K562 (cell line): Measurements from ENCODE around the gene GLRX. TPM values are rescaled to one million over a fixed set of nuclear protein-coding genes. Genes with fewer than 3 reads are reported as not detected.

Source experiments
- ATAC-seq: fragments of 200-7000 bp; cut with Tn5 transposase; 3 replicates; pipeline ENCODE4 v1.9.1; 2020; ENCODE audit warnings: moderate library complexity
- BruUV-seq: library from RNA; stranded (reverse); fragments of 400-500 nt; replicated peaks from 2 replicates; lab custom pipeline; 2021; lab: Mats Ljungman, UMichigan
- CTCF ChIA-PET: fragments of 300-600 bp; formaldehyde crosslinking; extraction: SDS; loops from one replicate; lab custom pipeline; 2021; ENCODE audit warnings: low intra/inter-chr PET ratio; lab: Yijun Ruan, JAX
- POLR2A ChIA-PET: fragments of 300-600, 350-650 bp; sonication (Branson Sonifier 250); formaldehyde crosslinking; extraction: SDS; loops from one replicate; lab custom pipeline; 2021; ENCODE audit warnings: antibody characterized with exemption, inconsistent platforms; lab: Yijun Ruan, JAX
- DNase-seq, 4 experiments: peaks; one replicate each; pipeline versions ENCODE4 v3.0.0 to v3.0.0-alpha.2; 2011 to 2018; ENCODE audit warnings: low spot score in 3 of 4, mixed read lengths in 3 of 4; ENCODE audit errors: extremely low read depth in 1 of 4
- FAIRE-seq: peaks from 2 replicates; lab custom pipeline; 2011; peaks lifted over from hg19 to GRCh38; lab: Jason Lieb, UNC
- H2AFZ ChIP-seq: 2 replicates; pipeline ENCODE4 v1.6.0; 2011; ENCODE audit warnings: low read depth, low read length, control low read depth, inconsistent platforms
- H3K27ac ChIP-seq: fragments of 200-600 bp; 3 replicates; pipeline ENCODE4 v1.8.0; 2011; ENCODE audit warnings: low read depth, mild to moderate bottlenecking, control low read depth, inconsistent platforms, low read length, moderate library complexity, mixed read lengths; ENCODE audit errors: extremely low read depth
- H3K27me3 ChIP-seq, 2 experiments: fragments of 300-600 bp in 1 of 2; 2 replicates in 1 of 2; 3 replicates in 1 of 2; pipeline versions ENCODE4 v1.6.0 to v1.8.0; 2011; ENCODE audit warnings: inconsistent platforms in 2 of 2, low read length in 2 of 2, mild to moderate bottlenecking in 1 of 2, mixed read lengths in 1 of 2, moderate library complexity in 1 of 2; ENCODE audit not compliant: control insufficient read depth in 2 of 2, insufficient read depth in 2 of 2
- H3K36me3 ChIP-seq: fragments of 300-600 bp; 3 replicates; pipeline ENCODE4 v1.8.0; 2011; ENCODE audit warnings: mild to moderate bottlenecking, low read length, inconsistent platforms; ENCODE audit not compliant: control insufficient read depth, insufficient read depth
- H3K4me1 ChIP-seq, 2 experiments: fragments of 200-600 bp in 1 of 2; replicated peaks in 1 of 2; 2 replicates in 1 of 2; 3 replicates in 1 of 2; pipeline versions ENCODE4 v1.5.1 to v1.8.0; 2011; ENCODE audit warnings: inconsistent platforms in 2 of 2, low read length in 2 of 2, mild to moderate bottlenecking in 1 of 2, mixed read lengths in 1 of 2, moderate library complexity in 1 of 2; ENCODE audit not compliant: control insufficient read depth in 2 of 2, insufficient read depth in 2 of 2
- H3K4me2 ChIP-seq: 2 replicates; pipeline ENCODE4 v1.6.1; 2011; ENCODE audit warnings: low read length, control low read depth, inconsistent platforms, mixed read lengths; ENCODE audit not compliant: insufficient read depth
- H3K4me3 ChIP-seq: fragments of 200-600 bp; sonication (generic), shearing (Covaris generic); 2 replicates; pipeline ENCODE4 v1.5.1; 2016; ENCODE audit warnings: control low read depth, inconsistent platforms
- H3K79me2 ChIP-seq: fragments of 200-600 bp; 3 replicates; pipeline ENCODE4 v1.8.0; 2011; ENCODE audit warnings: low read length, inconsistent platforms; ENCODE audit not compliant: control insufficient read depth, insufficient read depth
- H3K9ac ChIP-seq, 2 experiments: 2 replicates each; pipeline versions ENCODE4 v1.6.0 to v1.6.1; 2011; ENCODE audit warnings: low read depth in 2 of 2, low read length in 2 of 2, control low read depth in 1 of 2, inconsistent platforms in 1 of 2, mild to moderate bottlenecking in 1 of 2, mixed read lengths in 1 of 2; ENCODE audit not compliant: insufficient read depth in 1 of 2
- H3K9me1 ChIP-seq: one replicate; pipeline ENCODE4 v1.6.0; 2011; ENCODE audit warnings: inconsistent platforms, mild to moderate bottlenecking, low read length, moderate library complexity; ENCODE audit not compliant: control insufficient read depth, insufficient read depth
- H3K9me3 ChIP-seq: replicated peaks from 2 replicates; pipeline ENCODE4 v1.5.1; 2011; ENCODE audit warnings: low read depth, low read length, inconsistent platforms; ENCODE audit not compliant: control insufficient read depth, insufficient read depth
- H4K20me1 ChIP-seq: replicated peaks from 2 replicates; pipeline ENCODE4 v1.6.1; 2011; ENCODE audit warnings: low read length, inconsistent platforms, mixed read lengths; ENCODE audit not compliant: control insufficient read depth, insufficient read depth
- E2F1 ChIP-seq: sonication (generic); formaldehyde crosslinking; IDR thresholded peaks from 2 replicates; pipeline ENCODE4 v1.8.1; 2023; ENCODE audit warnings: mild to moderate bottlenecking, missing genetic modification reagents, moderate library complexity
- E2F3 ChIP-seq: fragments of 250-450 bp; sonication (Bioruptor Pico); IDR thresholded peaks from 2 replicates; pipeline ENCODE4 v1.4.0; 2020; ENCODE audit warnings: mild to moderate bottlenecking
- ETV5 ChIP-seq: sonication (generic); formaldehyde crosslinking; IDR thresholded peaks from 2 replicates; pipeline ENCODE4 v1.4.0; 2020; ENCODE audit warnings: low read depth, mild to moderate bottlenecking, missing genetic modification reagents
- GATA2 ChIP-seq: sonication (generic); formaldehyde crosslinking; IDR thresholded peaks from 2 replicates; pipeline ENCODE4 v1.4.0; 2020; ENCODE audit warnings: mild to moderate bottlenecking, missing genetic modification reagents
- TAF15 ChIP-seq: fragments of 200-400 bp; formaldehyde crosslinking; IDR thresholded peaks from 2 replicates; pipeline ENCODE4 v1.6.1; 2017; ENCODE audit warnings: mild to moderate bottlenecking, low read depth, low read length, moderate library complexity
- WGBS: fragments of 100-300 bp; shearing (Covaris generic); methylation state at CpG from one replicate; pipeline ENCODE4 v1.1.6; 2016; ENCODE audit warnings: low coverage, mixed read lengths; ENCODE audit not compliant: insufficient coverage; ENCODE audit errors: missing lambda C conversion rate; 5-methylcytosine and 5-hydroxymethylcytosine counted together
- in situ Hi-C: fragments of 300-500 bp; cut with MboI; formaldehyde crosslinking; loops from 4 replicates; pipeline ENCODE4 v1.15.0; 2018; ENCODE audit warnings: inconsistent platforms, mixed read lengths
- intact Hi-C: fragments of 100-400 bp; cut with micrococcal nuclease; formaldehyde crosslinking; loops from 2 replicates; pipeline ENCODE4 v1.14.2; 2022
- polyA plus RNA-seq, 8 experiments: library from polyadenylated mRNA; depleted of rRNA in 4 of 8; stranded (reverse) in 5 of 8; unstranded in 3 of 8; fragments of >200 nt; fragmentation: Nextera tagmentation in 2 of 8; fragmentation: Illumina TruSeq in 1 of 8; extraction: Ambion mirVana in 2 of 8; extraction: Trizol in 1 of 8; gene quantifications; 2 replicates each; pipeline versions ENCODE4 v1.2.1 to v1.2.3, GENCODE V29; 2011 to 2014; ENCODE audit warnings: inconsistent platforms in 1 of 8, missing spikeins in 1 of 8
- total RNA-seq, 7 experiments: library from RNA; depleted of rRNA in 6 of 7; stranded (reverse); fragments of >200 nt in 6 of 7; fragmentation: Illumina TruSeq in 2 of 7; extraction: Trizol in 2 of 7; gene quantifications; 2 replicates each; pipeline versions ENCODE4 v1.2.1 to v1.2.3, GENCODE V29; 2011 to 2021; ENCODE audit warnings: low replicate concordance in 1 of 7

The GLRX gene
- total and polyA plus RNA-seq, 9 of the 15 experiments (the other 6 are each of a cell fraction or from before 2014, with no cell fraction given) = 2.3 to 11.2 (median 4.6) TPM

GRCh38 chr5:95839658-95840057 lies 17.1 kb upstream of the GLRX start:
- no peak for TF ChIP-seq E2F3
- TF ChIP-seq GATA2 = no peak
- TF ChIP-seq ETV5 = no peak
- TF ChIP-seq TAF15 = no peak
- no peak for TF ChIP-seq E2F1 (CRISPR knock-in tag)
- Histone ChIP-seq H3K27ac (no peak overlapping the region), H3K4me3 (no peak overlapping the region), H3K79me2 (no peaks in the 10 kb centered on the region), H3K9me1 (no peaks in the 10 kb centered on the region), H4K20me1 (no peaks in the 10 kb centered on the region), H3K4me2 (no peak overlapping the region), H3K9ac (no peak overlapping the region), H3K9me3 (no peaks in the 10 kb centered on the region), H3K36me3 (no peaks in the 10 kb centered on the region), H3K4me1 (peaks cover 3 to 21% of the 10 kb centered on the region in 2 experiments), H2AFZ (no peak overlapping the region), H3K27me3 (no peaks in the 10 kb centered on the region)
- no peak for ATAC-seq
- WGBS = 11% methylated on average over 2 of the region's 2 CpGs
- ChIA-PET CTCF (no interaction called here), POLR2A (no interaction called here)
- DNase-seq = no peak
- intact Hi-C loops = loop anchor here (5.0 to 10.0 kb wide), 3 partner anchors 107 to 395 kb away; partner anchors contain the start of genes ARSK, RHOBTB3 and SKIC3
- no TSS peak for BruUV-seq
- in situ Hi-C loops = loop anchor here (10.0 to 25.0 kb wide), 2 partner anchors 555 to 877 kb away; partner anchors contain the start of gene MCTP1
- FAIRE-seq = no peak
